AG09309 (cell line): ENCODE measurements around the gene TBC1D24.

Experiments
- DNase-seq: peaks from one replicate; pipeline ENCODE4 v3.0.0-alpha.2; 2010; ENCODE audit warnings: low read depth
- H3K4me3 ChIP-seq: 2 replicates; pipeline ENCODE4 v1.5.1; 2011; ENCODE audit warnings: mild to moderate bottlenecking, low read depth, low read length, moderate library complexity; ENCODE audit not compliant: control insufficient read depth
- CTCF ChIP-seq: IDR thresholded peaks from 2 replicates; pipeline ENCODE4 v1.5.1; 2011; ENCODE audit warnings: mild to moderate bottlenecking, low read depth, low read length, inconsistent platforms; ENCODE audit not compliant: insufficient read depth, control insufficient read depth; ENCODE audit errors: missing control alignments

The TBC1D24 gene

GRCh38 chr16:2524339-2524938 lies 49.5 kb downstream of the TBC1D24 start:
- TF ChIP-seq CTCF = no peak
- DNase-seq = no peak
- no peak overlapping the region for H3K4me3 ChIP-seq

GRCh38 chr16:2526135-2526534 lies 51.2 kb downstream of the TBC1D24 start:
- no peak for TF ChIP-seq CTCF
- DNase-seq = no peak

GRCh38 chr16:2527071-2527783 lies 52.3 kb downstream of the TBC1D24 start:
- no peak for DNase-seq
- TF ChIP-seq CTCF = no peak
- H3K4me3 ChIP-seq = no peak overlapping the region

More at GRCh38 chr16:2526135-2526534, 51.2 kb downstream of the TBC1D24 start:
- no peak overlapping the region for H3K4me3 ChIP-seq

GRCh38 chr16:2527784-2528100 lies 52.8 kb downstream of the TBC1D24 start:
- no peak overlapping the region for H3K4me3 ChIP-seq
- no peak for DNase-seq
- TF ChIP-seq CTCF = no peak

GRCh38 chr16:2528161-2529060 lies 53.5 kb downstream of the TBC1D24 start:
- TF ChIP-seq CTCF = no peak
- no peak overlapping the region for H3K4me3 ChIP-seq
- no peak for DNase-seq

- no peak overlapping the region for H3K4me3 ChIP-seq
- TF ChIP-seq CTCF = no peak
- DNase-seq = no peak
These were observed 54.4 kb downstream of the TBC1D24 start for GRCh38 chr16:2529061-2529931.
